Measurements from ENCODE around the gene TRPC3.

The TRPC3 gene

DNA sequence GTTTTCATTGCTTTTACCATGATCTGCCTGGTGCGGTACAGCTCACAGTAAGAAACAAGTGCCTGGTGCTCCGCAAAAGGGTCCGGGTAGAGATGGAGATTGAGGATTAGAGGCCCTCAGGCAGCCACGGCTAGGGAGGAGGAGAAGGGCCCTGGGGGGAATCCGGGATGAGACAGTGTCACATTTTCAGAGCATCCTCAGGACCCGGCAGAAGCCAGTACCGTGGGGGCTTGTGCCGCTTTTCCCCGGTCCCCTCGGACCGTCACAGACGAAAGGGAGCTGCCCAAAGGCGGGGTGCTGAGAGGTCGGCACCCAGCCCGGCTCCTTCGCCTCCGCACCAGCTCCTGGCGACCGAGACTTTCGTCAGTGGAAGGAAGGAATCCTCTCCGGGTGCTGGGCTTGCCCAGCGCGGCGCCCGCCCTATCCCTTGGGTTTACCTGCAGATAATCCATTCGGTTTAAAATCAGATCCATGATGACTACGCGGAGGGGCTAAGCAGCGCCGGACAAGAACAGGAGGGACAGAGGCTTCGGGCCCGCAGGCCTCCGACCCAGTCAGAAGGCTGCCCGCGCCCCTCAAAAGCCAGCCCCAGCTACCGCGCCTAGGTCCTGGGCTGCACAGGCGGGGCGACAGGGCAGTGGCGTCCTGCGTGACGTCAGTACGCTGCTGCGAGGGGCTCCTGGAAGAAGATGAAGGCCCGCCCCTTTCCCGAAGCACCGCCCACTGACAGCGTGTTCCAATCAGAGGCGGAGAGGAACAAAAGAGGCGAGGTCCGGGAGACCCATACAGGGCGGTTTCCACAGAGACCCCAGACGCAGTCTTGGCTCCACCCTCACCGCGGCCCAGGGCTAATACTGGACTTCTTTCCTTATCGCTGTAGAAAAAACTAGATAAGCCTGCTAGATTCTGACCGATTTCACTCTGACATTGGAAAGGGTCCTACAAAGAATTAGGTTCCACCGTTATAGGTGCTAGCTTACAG, 81.7 kb downstream of the TRPC3 start, which contains the start of gene BBS7:
TSS of gene BBS7 (minus strand) at position 634 of the 982 bp plus-strand sequence. CDS start at position 473, 161 bp downstream.
- DNase-seq = peak; percentile 93

DNA sequence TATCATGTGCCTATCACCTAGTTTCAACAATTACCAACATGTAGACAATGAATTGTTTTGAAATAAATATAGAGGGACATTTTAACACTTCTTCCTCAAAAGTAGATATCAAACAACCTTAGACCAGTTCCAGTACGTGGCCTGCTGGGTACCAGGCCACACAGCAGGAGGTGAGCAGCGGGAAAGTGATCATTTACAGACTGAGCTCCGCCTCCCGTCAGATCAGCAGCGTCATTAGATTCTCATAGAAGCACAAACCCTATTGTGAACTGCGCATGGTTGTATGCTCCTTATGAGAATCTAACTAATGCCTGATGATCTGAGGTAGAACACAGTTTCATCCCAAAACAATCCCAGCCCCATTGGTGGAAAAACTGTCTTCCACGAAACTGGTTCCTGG, 88.1 kb downstream of the TRPC3 start:
- no peak for DNase-seq

DNA sequence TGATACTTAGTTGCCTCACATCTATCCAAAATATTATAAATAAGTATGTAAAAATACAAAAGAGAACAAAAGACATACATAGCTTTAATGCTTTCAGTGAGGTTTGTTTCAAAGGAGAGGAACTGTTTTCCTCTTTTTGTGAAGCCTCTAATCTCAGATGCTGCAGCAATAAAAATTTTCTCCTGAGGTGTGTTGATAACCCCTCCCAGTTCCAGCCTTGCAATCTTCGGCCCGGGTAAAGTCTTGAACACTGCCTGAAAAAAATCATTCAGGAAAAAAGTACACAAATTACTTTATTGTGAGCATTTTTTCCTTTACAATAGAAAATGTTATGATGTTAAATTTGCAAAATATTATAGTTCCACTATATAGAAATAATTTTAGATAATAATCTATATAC, 90.4 kb downstream of the TRPC3 start:
- no peak for DNase-seq

DNA sequence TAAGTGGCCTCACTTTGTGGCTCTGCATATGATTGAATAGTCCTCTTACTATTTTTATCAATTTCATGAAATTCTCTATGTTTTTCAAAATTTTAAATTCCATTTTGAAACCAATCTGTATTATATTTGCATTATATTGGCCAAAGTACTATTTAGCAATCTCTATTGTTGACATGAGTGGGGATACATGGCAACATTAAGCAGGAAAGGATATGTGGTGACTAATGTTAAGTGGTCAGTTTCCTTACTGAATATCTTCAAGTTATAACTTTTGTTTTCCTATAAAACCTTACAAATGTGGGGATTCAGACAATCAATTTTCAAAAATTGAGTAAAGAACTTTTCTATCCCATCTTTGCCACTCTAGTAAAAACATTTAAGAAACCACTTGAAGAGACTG, 91.7 kb downstream of the TRPC3 start:
- no peak for DNase-seq

DNA sequence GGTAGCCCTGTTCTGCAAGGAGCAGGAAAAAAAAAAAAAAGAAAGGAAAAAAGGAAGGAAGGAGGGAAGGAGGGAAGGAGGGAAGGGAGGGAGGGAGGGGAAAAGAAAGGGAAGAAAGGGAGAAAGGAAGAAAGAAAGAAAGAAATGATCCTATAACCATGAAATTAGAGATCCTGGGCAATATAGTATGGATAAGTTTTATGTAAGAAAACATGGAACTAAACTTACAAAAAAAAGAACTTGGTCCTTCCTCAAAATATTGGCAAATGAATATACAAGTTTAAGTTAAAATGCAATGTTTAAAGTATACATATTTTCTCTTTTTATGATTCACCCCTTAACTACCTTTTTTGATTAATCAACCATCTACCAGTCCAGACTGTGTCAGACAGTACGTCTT, 100.5 kb downstream of the TRPC3 start:
- no peak for DNase-seq

DNA sequence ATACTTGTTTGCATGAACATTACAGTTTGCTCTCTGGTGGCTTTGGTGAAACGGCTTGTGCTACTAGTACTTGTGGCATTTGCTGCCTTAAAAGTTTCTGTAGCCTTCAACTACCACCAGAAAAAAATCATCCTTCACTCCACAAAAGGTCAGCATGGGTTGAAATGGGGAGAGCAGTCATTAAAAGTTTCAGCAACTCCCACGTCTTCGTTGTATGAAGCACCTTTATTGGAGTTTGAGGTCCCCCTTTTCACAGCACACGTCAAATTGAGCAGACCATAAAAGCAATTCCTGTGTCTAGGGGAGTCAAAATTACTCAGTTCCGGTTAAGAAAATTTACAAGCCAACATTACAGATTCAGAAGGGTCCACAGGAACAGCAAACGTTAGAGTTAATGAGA, 105.2 kb downstream of the TRPC3 start:
- no peak for DNase-seq

DNA sequence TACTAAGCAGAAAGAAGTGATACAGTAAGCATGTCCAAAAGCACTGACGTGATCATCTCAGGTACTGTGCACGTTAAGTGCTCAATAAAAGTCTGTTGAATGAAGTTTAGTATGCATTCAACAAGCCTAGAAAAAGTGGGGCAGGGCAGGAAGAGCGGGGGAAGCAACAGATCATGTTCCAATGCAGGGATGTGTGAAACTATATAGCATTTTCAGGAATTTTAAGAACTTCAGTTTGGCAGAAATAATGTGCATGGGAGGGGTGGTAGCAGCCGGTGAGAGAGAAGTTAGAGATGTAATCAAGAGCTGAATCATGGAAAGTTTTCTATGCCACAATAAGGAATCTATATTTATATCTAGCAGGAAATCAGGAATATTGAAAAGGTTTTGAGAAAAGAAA, 109.0 kb downstream of the TRPC3 start:
- DNase-seq = no peak

DNA sequence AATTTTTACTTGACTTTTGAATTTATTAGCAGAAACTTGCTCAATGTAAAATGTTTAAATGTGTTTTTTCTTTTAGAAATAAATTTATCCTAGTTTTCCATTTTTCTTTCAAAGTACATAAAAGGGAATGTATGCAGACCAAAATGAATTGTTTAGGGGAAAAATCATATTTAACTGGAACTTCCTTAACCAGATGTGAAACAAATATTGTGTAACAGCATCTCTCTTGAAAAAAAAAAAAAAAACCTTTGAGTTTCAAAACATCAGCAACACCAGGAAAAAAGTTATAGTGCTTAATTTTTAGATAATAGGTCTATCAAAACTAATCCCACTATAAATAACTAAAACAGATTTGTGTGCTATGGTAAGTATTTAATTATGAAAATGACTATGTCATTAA, 113.7 kb downstream of the TRPC3 start:
- DNase-seq = no peak

DNA sequence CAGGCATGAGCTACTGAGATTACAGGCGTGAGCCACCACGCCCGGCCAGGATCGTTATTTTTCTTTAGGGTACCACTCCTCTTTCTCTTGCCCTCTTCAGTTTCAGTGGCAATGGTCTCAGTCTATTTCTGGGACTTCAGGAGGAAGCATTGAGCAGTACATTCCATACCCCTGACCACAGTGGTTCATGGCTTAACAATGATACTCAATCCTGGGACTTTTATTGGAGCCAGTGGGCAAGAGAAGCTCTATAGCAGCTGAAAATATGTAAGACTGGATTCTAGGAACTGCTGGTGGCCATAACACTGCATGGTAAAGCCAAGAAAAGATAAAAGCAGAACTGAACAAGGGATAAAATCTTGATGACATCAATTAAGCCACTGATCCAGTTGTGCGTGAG, 122.3 kb downstream of the TRPC3 start:
- DNase-seq = no peak

Data from NCI-H526 treated with DMSO at 0.1 percent for 48 hours (cell line).